Fibroblast of skin of right quadriceps (primary cell): Measurements from ENCODE around the gene EGFLAM.
"Not testable (repeated sequence)": the region's sequence is repeated elsewhere in the genome, so short reads cannot be mapped to it uniquely, and the experiment has no call there.

Source experiments
- DNase-seq: peaks from one replicate; pipeline ENCODE4 v3.0.0-alpha.2; 2013

Gene EGFLAM

DNA sequence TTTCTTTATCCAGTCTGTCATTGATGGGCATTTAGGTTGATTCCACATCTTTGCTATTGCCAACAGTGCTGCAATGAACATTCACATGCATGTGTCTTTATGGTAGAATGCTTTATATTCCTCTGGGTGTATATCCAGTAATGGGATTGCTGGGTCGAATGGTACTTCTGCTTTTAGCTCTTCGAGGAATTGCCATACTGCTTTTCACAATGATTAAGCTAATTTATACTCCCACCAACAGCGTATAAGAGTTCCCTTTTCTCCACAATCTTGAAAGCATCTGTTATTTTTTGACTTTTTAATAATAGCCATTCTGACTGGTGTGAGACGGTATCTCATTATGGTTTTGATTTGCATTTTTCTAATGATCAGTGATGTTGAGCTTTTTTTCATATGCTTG, 74.8 kb downstream of the EGFLAM start:
- DNase-seq, result not testable (repeated sequence)

DNA sequence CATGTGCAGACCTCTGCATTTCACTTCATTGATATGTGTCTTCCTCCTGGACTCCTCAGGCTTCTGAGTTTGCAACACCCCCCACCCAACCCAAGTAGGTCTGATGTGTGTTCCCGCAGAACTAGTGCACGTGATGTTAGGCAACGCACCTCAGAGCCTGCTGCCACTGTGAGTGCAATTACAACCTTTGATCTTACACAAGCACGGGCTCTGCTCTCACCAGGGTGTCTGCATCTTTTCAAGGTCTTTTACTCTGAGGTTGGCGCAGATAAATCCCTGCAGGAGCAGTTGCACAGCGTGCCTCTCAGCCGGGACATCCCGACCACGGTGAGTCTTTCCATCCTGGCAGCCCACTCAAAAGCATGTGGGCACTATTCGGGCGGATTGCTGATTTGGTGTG, 80.1 kb downstream of the EGFLAM start:
- no peak for DNase-seq

DNA sequence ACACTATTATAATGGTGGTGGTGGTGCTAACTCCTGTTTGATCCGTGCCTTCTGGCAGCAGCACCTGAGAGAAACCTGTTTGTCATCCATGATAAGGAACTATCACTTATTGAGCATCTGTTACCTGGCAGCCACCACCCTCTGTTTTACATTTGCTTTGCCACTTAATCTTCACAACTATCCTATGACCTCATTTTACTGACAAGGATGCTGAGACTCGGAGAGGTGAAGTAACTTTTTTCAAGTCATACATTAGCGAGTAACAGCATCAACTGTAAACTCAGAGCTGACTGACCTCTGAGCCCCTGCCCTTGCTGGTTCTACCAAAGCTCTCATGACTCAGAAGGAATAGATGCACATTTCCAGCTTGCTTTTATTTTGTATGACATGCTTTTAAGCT, 81.1 kb downstream of the EGFLAM start:
- no peak for DNase-seq

DNA sequence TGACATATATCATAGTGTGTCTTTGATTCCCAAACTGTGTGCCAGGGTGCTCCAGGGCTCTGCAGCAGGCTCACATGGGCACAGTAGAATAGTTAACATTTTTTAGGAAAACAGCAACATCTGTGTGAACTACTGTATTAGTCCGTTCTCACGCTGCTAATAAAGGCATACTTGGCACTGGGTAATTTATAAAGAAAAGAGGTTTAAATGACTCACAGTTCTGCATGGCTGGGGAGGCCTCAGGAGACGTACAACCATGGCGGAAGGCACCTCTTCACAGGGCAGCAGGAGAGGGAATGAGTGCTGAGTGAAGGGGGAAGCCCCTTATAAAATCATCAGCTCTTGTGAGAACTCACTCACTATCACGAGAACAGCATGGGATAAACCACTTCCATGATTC, 82.7 kb downstream of the EGFLAM start:
- no peak for DNase-seq

DNA sequence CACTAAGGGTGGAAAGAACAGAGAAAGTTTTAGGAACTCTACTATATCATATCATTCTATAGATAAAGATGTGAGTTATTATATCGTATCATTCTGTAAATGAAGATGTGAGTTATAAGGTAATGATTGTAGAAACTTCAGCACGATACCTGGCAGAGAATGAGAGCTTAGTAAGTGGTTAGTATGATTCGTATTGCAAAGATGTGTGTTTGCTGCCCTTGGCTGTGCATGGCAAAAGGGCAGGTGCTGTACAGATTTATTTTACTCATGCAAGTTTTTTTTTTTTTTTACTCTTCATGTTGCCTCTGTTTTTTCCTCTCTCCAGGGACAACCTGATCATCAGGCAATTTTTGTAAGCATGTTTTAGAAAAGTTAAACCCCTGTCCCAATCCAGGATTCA, 83.3 kb downstream of the EGFLAM start:
- no peak for DNase-seq

DNA sequence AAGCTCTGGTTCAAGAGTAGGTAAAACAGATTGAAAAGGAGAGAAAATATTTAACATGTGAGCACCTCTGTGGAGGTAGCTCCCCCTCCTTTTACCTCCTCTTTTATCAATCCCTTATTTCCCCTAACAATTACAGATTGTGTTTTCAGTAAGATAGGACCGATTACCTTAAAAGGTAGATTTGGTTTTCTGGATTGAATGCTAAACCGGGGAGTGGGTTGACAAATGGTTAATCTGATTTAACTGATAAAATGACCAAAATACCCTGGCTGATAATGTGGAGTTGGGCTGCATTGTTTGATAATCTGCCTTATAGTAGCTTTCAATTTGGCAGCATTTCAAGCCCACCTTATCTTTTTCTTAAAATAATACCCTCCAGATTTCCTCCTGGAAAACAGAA, 83.9 kb downstream of the EGFLAM start:
- no peak for DNase-seq

DNA sequence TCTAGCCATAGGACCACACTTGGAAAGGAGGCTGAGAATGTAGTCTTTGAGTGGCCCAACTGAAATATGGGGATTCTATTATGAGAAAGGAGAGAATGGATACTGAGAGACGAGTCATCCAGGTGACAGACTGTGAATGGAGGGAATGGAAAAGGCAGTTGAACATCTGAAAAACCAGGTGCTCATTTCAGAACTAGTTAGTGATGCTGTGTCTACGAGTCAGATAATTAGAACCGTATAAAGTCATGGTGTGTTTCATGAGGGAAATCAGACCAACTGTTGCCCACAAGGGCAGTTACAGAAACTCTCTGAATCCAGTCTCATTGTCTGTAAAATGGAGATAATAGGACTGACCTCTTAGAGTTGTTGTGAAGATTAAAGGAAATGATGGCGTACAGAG, 86.5 kb downstream of the EGFLAM start:
- DNase-seq, result no peak

DNA sequence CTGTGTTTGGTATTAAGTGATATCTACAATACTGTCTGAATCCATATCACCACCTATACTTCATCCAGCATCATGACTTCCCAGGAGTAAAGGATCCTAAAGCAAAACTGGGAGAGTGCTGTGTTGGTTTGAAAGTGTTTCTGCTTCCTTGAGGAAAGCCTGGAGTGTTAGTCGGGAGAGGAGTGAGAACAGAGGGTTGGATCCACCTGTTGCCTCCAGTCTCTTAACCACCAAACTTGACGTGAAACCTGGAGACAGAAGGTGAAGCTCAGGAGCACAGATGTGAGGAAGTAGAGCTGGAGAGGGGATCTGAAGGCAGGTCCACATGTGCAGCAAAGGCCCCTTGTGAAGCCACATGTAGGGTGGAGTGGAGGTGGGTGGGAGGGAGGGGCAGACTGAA, 88.2 kb downstream of the EGFLAM start:
- DNase-seq, result no peak

DNA sequence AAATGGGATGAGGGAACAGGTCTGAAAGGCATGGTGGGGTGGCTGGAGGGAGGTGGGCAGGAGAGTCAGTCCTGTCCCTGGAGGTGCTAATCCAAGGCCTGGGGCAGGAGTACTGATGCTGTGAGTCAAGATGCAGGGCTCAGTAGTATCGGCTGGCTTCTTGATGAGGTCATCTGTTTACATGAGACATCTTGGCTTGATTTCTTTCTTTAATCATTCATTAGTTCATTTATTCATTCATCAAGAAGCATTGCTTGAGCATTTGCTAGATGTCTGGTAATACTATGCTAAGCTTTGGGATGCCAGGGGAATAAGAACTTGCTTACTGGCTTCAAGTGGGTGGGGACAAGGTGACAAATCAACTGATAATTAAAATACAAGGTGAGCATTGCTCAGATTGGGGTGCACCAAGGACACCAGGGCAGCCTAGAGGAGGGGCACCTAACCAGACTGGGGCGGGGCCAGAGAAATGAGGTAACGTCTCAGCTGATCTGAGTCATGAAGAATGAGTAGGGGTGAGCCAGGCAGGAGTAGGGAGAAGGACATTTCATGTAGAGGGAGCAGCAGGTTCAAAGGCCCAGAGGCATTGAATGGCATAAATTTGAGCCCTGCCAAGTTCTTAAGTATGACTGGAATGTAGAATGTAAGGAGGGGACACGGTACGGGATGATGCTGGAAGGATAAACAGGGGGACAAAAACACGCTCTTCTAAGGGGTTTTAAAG, 88.8 kb downstream of the EGFLAM start:
- DNase-seq, result no peak

DNA sequence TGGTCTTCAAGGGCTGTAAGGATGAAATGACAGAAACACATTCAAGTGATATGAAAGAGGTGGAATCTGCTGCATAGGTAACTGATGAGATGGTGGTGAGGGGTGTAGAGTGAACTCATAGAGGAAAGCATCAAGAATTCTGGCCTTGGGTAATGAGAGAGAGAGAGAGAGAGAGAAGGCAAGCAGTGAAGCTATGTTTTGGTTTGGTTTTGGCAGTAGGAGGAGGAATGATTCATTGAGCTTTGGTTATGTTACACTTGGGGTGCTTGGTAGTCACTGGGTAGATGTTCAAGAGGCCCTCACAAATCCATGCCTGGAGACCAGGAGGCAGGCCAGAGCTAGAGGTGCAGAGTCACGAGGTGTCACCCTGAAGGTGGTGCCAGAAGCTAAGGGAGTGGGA, 89.5 kb downstream of the EGFLAM start:
- DNase-seq, result no peak

DNA sequence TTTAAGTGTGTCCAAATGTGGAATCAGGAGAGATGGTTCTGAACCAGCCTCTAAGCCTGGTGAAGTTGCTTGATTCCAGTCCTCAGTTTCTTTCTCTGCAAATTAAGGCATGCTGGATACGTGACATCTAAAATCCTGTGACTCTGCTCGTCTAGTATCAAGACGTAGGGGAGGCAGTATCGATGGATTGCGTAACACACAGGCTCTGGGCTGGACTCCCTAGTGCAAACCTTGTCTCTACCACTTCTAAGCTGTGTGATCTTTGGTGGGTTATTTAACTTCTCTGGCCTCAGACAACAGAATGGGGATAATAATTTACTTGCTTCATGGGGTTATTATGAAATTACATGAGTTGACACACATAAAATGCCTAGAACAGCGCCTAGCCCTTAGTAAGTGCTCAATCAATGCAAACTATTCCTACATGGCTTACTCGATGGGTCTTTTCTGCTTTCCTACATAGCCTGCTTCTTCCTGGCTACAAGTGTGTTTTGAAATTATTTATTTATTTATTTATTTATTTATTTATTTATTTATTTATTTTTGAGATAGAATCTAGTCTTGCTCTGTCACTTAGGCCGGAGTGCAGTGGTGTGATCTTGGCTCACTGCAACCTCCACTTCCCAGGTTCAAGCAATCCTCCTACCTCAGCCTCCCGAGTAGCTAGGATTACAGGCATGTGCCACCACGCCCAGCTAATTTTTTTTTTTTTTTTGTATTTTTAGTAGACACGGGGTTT, 102.1 kb downstream of the EGFLAM start:
- DNase-seq, result no peak

DNA sequence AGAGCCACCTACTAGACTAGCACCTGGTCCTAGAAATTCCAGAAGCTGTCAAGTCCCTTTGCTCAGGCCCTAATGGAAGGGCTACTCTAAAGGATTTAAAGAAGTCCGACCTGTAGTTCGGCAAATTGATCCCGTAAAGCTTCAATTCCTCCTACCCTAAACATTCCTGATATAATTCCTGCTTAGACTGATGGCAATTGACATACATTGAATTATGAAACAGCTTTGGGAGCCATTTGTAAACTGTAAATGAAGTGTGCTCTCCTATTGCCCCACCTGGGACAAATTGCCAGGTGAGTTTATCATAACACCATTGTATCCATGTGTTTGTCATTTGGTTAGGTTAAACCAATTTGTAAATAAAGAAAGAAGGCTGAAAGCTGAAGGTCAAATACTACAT, 104.4 kb downstream of the EGFLAM start:
- no peak for DNase-seq

DNA sequence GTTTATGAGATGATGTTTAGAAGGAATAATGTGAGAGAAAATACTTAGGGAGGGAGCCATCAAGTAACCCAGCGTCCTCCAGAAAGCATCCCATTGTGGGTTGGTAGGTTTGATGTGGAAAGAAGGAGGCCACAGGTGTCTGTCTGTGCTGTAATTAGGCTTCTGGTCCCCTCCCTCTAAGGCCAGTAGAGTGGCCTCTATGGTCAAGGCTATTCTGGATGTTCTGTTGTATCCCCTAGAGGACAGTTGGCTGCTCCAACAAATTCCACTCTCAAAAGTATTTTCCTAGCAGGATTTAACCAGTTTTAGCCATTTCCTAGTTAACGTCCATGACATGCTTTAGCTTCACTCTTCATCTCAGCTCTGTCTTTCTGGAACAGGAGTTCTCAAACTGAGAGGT, 106.5 kb downstream of the EGFLAM start:
- no peak for DNase-seq

DNA sequence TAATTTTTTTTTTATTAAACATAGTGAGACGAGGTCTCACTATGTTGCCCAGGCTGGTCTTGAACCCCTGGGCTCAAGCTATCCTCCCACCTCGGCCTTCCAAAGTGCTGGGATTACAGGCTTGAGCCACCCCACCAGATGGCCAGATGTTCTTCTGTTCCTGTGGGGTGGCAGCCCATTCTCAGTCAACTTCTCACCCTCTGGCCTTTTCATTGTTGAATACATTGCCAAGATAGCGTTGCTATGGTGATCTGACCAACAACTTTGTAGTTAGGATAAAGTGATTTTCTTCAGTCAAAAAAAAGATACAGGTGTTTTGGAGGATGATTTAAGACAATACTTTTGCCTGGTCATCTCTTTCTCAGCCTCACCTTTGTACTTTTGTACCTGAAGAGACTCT, 109.1 kb downstream of the EGFLAM start:
- no peak for DNase-seq

DNA sequence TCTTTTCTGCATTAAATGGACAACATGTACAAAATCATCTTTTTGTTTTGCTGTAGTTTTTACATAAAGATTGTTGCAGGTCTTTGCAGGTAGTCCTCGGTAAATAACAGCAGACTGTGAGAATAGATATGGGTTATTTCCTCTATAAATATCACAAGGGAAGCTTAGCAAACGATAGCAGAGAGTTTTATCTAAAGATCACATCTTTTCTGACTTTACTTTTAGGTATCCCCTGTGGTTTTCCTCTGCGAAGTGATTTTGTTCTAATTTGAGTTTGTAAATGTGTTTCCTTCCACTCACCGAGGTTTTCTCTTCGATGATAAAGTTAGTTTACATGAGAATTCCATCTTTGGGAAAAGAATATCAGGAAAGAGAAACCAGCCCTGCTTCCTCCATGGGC, 109.6 kb downstream of the EGFLAM start:
- DNase-seq, result no peak

DNA sequence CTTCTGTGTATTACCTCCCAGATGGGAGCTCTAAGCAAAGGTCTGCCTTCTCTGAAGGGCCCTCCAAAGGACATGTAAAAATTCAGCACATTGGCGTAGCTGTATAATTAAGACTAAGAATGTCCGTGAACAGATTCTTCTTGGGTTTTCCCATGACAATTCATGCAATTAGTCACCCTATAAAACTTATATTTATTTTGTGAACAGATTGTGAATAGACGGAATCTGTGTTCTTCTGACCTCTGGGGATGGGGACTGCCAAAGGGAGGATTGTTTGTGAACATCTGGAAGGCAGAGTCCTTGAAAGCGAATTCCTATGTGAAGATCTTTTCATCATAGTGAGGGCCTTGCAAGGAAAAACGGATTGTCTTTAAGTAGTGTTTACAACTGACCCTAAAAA, 111.3 kb downstream of the EGFLAM start:
- DNase-seq, result peak; percentile 32

DNA sequence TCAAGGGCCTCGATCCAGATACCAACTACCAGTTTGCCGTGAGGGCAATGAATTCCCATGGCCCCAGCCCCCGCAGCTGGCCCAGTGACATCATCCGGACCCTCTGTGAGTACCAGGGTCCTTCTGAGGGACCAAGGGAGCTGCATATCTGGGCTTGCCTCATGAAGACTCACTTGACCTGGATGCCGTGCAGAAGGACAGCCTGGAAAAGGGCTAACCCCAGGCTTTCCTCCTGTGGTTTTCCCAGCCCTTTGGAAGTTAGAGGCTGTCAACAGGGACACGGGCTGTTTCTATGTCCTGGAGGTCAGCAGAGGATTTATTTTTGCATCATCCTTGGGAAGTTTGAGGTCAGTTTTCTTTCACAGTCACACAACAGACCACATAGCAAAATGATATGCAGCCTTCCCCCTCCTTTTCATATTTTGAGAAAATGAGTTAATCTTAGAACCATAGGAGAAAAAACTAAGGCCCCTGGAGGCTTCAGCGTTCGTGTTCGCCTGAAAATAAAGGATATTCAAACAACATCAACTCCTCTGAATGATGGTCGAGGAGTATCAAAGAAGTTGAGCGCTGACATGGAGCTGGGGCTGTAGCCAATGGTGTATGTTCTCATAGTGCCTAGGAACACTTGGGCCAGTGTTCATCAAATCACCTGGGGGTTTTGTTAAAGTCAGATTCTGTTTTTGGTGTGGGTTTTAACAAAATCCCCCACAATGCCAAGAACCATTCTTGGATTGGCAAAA, 112.2 kb downstream of the EGFLAM start:
- DNase-seq, result no peak

DNA sequence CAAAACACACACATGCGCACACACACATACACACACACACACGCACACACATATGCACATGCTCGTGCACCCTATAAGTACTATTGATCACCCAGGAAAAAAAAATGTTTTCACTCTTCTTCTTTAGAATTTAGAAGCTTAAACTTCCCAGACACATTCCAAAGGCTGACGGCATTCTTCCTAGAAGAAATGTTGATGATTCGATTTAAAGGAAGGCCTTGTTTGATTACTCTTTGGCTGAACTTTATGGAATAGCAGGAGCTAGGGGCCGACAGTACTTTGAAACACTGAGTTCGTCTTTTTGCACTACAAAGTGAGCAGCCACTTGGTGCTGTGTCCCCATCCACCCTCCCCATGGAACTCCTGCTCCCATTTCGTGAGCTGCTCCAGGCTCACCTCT, 113.2 kb downstream of the EGFLAM start:
- peak; percentile 45 for DNase-seq

DNA sequence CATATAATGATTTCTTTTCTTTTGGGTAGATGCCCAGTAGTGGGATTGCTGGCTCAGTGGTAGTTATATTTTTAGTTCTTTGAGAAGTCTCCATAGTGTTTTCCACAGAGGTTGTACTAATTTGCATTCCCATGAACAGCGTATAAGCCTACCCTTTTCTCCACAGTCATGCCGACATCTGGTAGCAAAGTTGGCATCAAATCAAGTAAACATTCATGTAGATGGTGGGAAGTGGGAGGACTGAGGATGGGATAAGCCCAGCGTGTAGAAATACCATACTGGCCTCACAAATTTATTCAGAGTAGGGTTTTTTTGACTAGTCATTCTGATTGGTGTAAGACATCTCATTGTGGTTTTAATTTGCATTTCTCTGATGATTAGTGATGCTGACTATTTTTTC, 115.4 kb downstream of the EGFLAM start:
- DNase-seq, result peak; percentile 70

DNA sequence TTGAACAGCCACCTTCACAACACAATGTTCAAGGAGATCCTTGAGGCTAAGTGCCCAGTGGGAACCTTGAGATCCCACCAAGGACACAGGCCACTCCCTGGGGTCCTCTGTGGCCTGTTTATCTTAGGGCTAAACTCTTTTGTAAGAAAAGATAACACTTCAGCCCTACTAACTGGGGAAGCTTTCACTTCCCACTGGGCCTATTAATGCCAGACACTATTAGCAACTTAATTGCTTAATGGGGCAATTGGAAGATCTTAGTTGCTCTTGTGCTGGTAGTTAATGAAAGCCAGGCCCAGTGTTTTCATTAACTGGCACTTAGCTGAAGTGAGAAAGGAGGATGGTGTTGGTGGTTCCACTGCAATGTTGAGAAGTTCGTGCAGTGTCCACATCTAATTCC, 117.1 kb downstream of the EGFLAM start:
- no peak for DNase-seq

DNA sequence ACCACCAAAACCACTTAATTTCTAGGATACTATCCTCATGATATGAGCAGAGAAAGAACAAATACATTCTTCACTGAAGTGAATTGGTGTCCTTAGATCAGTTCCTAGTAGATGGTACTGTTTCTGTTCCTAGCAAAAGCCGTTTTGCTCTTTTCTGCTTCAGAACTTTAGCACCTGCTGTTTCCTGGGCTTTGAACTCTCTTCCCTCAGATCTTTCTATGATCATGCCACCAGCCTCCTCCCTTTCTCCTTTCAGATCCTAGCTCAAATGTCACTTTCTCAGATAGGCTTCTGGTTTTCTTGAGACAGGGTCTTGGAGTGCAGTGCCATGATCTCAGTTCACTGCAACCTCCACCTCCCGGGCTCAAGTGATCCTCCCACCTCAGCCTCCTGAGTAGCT, 118.0 kb downstream of the EGFLAM start:
- DNase-seq, result no peak

DNA sequence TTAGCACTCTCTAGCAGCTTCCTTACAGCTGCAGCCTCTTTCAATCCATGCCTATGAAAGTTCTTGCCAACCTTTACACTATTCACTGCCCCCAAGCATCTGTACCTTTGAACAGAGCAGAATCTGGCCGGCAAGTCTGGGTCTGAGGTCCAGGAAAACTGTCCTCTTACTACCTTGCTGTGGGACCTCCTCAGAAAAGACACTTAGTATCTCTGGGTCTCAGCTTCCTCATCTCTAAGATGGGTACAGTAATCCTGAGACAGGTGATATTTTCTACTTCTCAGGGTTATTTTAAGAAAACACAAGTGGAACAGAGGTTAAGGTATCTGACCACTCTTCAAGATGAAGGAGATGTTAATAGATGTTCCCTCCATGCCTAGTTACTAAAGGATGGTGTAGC, 120.2 kb downstream of the EGFLAM start:
- DNase-seq, result no peak

DNA sequence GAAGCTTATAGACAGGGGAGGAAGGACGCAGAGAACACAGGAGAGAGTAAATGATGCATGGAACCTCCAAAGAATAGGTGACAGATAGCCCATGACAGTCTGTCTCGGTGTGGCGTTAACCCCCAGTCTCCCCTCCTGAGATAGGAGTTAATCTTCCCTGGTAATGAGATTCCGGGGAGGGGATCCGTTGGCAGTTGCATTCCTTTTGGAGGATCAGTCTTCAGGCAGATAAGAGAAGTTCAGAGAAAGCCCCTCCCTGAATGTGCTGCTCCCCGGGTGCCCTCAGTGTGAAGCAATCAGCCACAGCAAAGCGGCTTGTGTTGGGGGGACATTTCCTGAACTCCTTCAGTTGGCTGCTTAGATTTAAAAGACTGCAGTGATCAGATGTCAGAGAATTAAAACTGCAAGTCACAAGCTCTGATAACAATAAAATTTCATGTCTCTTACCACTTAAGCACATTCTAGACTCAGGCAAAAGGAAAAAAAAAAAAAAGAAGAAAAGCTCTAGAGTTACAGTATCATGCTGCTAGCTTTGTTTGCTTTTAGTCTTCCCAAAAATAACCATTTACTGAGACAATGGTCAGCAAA, 121.1 kb downstream of the EGFLAM start:
- DNase-seq, result no peak

DNA sequence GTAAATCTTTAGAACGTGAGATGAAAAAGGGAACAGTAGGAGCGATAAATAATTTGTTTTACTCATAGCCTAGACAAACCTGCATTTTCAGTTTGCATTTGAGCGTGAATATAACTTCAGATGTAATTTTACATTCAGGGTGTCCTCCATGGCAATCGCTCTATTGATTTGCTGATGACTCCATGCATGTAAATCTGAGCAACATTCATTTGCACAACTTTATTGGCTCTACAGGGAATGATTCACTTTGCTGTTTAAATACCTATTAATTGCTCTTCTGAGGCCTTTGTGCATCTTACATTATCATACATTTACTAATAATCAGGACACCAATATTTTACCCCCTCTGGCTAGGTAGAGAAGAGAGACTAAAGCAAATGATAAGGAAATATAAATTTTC, 122.2 kb downstream of the EGFLAM start:
- no peak for DNase-seq
